Measurements from ENCODE around the gene INPP5B. TPM values are rescaled to one million over a fixed set of nuclear protein-coding genes. Genes with fewer than 3 reads are reported as not detected.

The INPP5B gene
- total and polyA plus RNA-seq, 10 of the 15 experiments (the other 5 are each of a cell fraction or from before 2014, with no cell fraction given): 10.9 to 54.4 (median 26.9) TPM

DNA sequence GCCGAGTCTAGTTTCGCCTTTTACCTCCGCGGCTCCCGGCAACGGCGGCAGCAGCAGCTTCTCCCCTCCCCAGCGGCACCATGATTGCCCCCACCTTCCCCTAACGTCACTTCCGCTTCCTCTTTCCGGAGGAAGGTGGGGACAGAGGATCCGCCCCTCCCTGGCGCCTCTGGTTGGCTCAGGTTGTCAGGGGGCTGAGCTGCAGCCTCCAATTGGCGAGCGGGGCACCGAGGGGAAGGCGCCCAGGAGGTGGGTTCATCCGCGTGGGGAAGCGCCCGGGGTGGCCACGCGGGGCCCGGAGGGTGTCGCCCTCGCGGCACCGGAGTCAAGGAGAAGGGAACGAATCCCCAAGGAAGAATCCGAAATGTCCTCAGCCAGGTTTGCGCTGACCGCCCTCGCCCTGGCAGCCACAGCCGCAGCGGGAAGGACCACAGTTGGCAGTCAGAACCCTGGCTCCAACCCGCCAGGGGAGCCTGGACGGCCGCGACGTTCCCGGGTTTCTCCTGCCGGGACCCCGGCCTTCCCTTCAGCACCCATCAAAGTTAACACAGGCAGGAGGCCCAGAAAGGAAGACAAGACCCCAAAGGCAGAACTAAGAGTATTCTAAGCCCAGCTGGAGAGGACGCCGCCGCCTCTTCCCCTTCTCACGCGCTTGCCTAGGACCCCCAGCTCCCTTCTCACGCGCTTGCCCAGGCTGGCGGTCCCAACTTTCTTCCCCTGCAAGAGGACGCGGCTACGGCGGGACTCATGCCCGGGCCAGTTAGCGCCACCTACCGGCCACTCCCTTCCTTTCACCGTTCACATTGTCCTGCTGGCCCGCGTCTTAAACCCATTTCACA is 87.1 kb downstream of the INPP5B start, which contains the start of gene MTF1 (continued):
- TF ChIP-seq KAT2A (conservative IDR thresholded peaks at IDR 0.05; ENCODE audit: control insufficient read depth, low read depth, low read length): no peak
- TF ChIP-seq IKZF1 (conservative IDR thresholded peaks at IDR 0.05): peak; percentile 93
- TF ChIP-seq HDGF (IDR thresholded peaks at IDR 0.05): peak; percentile 94
- TF ChIP-seq HCFC1 (IDR thresholded peaks at IDR 0.05; ENCODE audit: low read length): peak; percentile 59; the same call in 1 of the 2 replicates
- peak; percentile 87; the same call in 1 of the 2 replicates for TF ChIP-seq PML (IDR thresholded peaks at IDR 0.05; ENCODE audit: low read length)
- TF ChIP-seq, protein P1, sequence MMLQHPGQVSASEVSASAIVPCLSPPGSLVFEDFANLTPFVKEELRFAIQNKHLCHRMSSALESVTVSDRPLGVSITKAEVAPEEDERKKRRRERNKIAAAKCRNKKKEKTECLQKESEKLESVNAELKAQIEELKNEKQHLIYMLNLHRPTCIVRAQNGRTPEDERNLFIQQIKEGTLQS (IDR thresholded peaks at IDR 0.05; ENCODE audit: borderline replicate concordance, extremely low read depth, low read depth, low read length): no peak
- TF ChIP-seq GABPA (IDR thresholded peaks at IDR 0.05; ENCODE audit: low read depth): peak; percentile 98
- 0 out of 2 replicates have a peak, but pooled peaks have one; percentile 10 for TF ChIP-seq BCL11A (IDR thresholded peaks at IDR 0.05; ENCODE audit: low read depth, low read length)
- TF ChIP-seq WRNIP1 (IDR thresholded peaks at IDR 0.05; ENCODE audit: borderline replicate concordance, low read depth, low read length): no peak
- peak; percentile 83; the same call in 1 of the 2 replicates for TF ChIP-seq NBN (IDR thresholded peaks at IDR 0.05)
- no peak for TF ChIP-seq SMAD1 (IDR thresholded peaks at IDR 0.05; ENCODE audit: low read depth, partially characterized antibody)
- peak; percentile 92 for TF ChIP-seq YY1 (IDR thresholded peaks at IDR 0.05; ENCODE audit: low read depth, low read length)
- TF ChIP-seq CHD1 (IDR thresholded peaks at IDR 0.05; ENCODE audit: low read depth, low read length): 0 out of 2 replicates have a peak, but pooled peaks have one; percentile 38
- no peak; the same call in none of the 2 replicates for TF ChIP-seq SIN3A (IDR thresholded peaks at IDR 0.05; ENCODE audit: low read depth, low read length)
- TF ChIP-seq DPF2 (IDR thresholded peaks at IDR 0.05): peak; percentile 51; the same call in 1 of the 2 replicates
- TF ChIP-seq TCF12 (IDR thresholded peaks at IDR 0.05; ENCODE audit: low read depth, low read length): 0 out of 2 replicates have a peak, but pooled peaks have one; percentile 29
- TF ChIP-seq, protein P2, sequence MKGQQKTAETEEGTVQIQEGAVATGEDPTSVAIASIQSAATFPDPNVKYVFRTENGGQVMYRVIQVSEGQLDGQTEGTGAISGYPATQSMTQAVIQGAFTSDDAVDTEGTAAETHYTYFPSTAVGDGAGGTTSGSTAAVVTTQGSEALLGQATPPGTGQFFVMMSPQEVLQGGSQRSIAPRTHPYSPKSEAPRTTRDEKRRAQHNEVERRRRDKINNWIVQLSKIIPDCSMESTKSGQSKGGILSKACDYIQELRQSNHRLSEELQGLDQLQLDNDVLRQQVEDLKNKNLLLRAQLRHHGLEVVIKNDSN (IDR thresholded peaks at IDR 0.05; ENCODE audit: borderline replicate concordance, extremely low read length, insufficient read depth, low read depth, low read length): peak; percentile 56
